T1000 (cell line): ENCODE measurements around the gene FUOM.

Experiments
- DNase-seq: peaks from one replicate; lab custom pipeline; 2025; ENCODE audit warnings: mixed read lengths; lab: John Stamatoyannopoulos, UW

The FUOM gene

GRCh38 chr10:133350283-133350949 lies 7.4 kb downstream of the FUOM start:
- DNase-seq = no peak

GRCh38 chr10:133349577-133350011 lies 8.2 kb downstream of the FUOM start:
- no peak for DNase-seq

- no peak for DNase-seq
These were observed 8.7 kb downstream of the FUOM start for GRCh38 chr10:133349160-133349568.

GRCh38 chr10:133347710-133348517 lies 9.9 kb downstream of the FUOM start:
- no peak for DNase-seq

GRCh38 chr10:133346413-133346812 lies 11.4 kb downstream of the FUOM start:
- no peak for DNase-seq

- DNase-seq = no peak
These were observed 13.6 kb downstream of the FUOM start for GRCh38 chr10:133344236-133344635.

- DNase-seq = no peak
These were observed 14.3 kb downstream of the FUOM start for GRCh38 chr10:133343558-133343957.

- no peak for DNase-seq
These were observed 14.9 kb downstream of the FUOM start for GRCh38 chr10:133342942-133343341.

GRCh38 chr10:133341983-133342382 lies 15.8 kb downstream of the FUOM start:
- DNase-seq = no peak

GRCh38 chr10:133339708-133340380 lies 18.0 kb downstream of the FUOM start:
- DNase-seq = no peak

- DNase-seq = no peak
These were observed 19.4 kb downstream of the FUOM start for GRCh38 chr10:133338080-133339071.

GRCh38 chr10:133337370-133337725 lies 20.5 kb downstream of the FUOM start:
- no peak for DNase-seq

- peak; percentile 45 for DNase-seq
These were observed 21.0 kb downstream of the FUOM start, which contains the start of gene CALY for GRCh38 chr10:133336577-133337369. TSS of gene CALY (minus strand) at chr10:133336896. CDS start at chr10:133328989, 7,907 bp downstream.

- no peak for DNase-seq
These were observed 21.7 kb downstream of the FUOM start for GRCh38 chr10:133336118-133336576.

GRCh38 chr10:133335246-133336117 lies 22.3 kb downstream of the FUOM start:
- peak; percentile 62 for DNase-seq

GRCh38 chr10:133334503-133335245 lies 23.1 kb downstream of the FUOM start:
- no peak for DNase-seq

- DNase-seq = no peak
These were observed 24.7 kb downstream of the FUOM start for GRCh38 chr10:133332936-133333699.
